GM13976 (cell line): Measurements from ENCODE around the gene ZDHHC14.

Source experiments
- DNase-seq: peaks from one replicate; pipeline ENCODE4 v3.0.0; 2012; ENCODE audit warnings: low spot score
- CTCF ChIP-seq: IDR thresholded peaks from 2 replicates; pipeline ENCODE4 v1.5.1; 2012; ENCODE audit warnings: borderline replicate concordance, mild to moderate bottlenecking; ENCODE audit not compliant: insufficient read depth; ENCODE audit errors: extremely low read depth, missing control alignments, control extremely low read depth
- in situ Hi-C: fragments of 300-500 bp; cut with MboI; formaldehyde crosslinking; loops from one replicate; pipeline ENCODE4 v1.12.0; 2022; ENCODE audit warnings: low sequenced_read_pairs, mixed read lengths, inconsistent platforms; ENCODE audit not compliant: unreplicated experiment

Gene ZDHHC14

GRCh38 chr6:157647261-157647915 lies 266.4 kb downstream of the ZDHHC14 start:
- in situ Hi-C loops, result no loop called here
- no peak for TF ChIP-seq CTCF
- DNase-seq, result no peak

- no peak for TF ChIP-seq CTCF
- DNase-seq, result no peak
- in situ Hi-C loops, result no loop called here
Measured at GRCh38 chr6:157648561-157648960, 267.6 kb downstream of the ZDHHC14 start.

- in situ Hi-C loops, result no loop called here
- no peak for DNase-seq
- TF ChIP-seq CTCF, result no peak
Measured at GRCh38 chr6:157649311-157650260, 268.6 kb downstream of the ZDHHC14 start.

- in situ Hi-C loops, result no loop called here
- no peak for TF ChIP-seq CTCF
- DNase-seq, result no peak
Measured at GRCh38 chr6:157650261-157650640, 269.3 kb downstream of the ZDHHC14 start.

GRCh38 chr6:157650801-157651200 lies 269.8 kb downstream of the ZDHHC14 start:
- TF ChIP-seq CTCF, result no peak
- in situ Hi-C loops, result no loop called here
- no peak for DNase-seq

- no peak for TF ChIP-seq CTCF
- in situ Hi-C loops, result no loop called here
- no peak for DNase-seq
Measured at GRCh38 chr6:157651731-157652490, 270.9 kb downstream of the ZDHHC14 start.
